ENCODE measurements around the gene ARMC7. TPM values are rescaled to one million over a fixed set of nuclear protein-coding genes. Genes with fewer than 3 reads are reported as not detected.
A peak's percentile ranks its signal among the peaks of the same experiment; 100 is the strongest.

ARMC7 gene
- total and polyA plus RNA-seq, 2 of the 13 experiments (the other 11 are each of a cell fraction or from before 2014, with no cell fraction given), result 3.9 to 4.2 TPM

GRCh38 chr17:75087182-75087557 is 22.6 kb upstream of the ARMC7 start:
- Histone ChIP-seq H3K4me1 (ENCODE audit: insufficient read depth, low read length) (peaks cover 97% of the 10 kb centered on the region), H3K27me3 (ENCODE audit: control insufficient read depth in 1 of 2, insufficient read depth in 2 of 2, low read length in 2 of 2) (peaks cover 0 to 12% of the 10 kb centered on the region in 2 experiments; a peak in 2 of 5 replicates), H3K27ac (ENCODE audit: extremely low read length, insufficient read depth, low read length) (peak overlapping the region; percentile 63), H3K4me2 (ENCODE audit: low read depth, low read length) (peak overlapping the region; percentile 90), H3K4me3 (replicated peaks in 1 of 3; ENCODE audit: insufficient read depth in 1 of 3, low read depth in 2 of 3, low read length in 3 of 3) (peak overlapping the region; percentile 57 to 76 (median 68)), H3K9me3 (ENCODE audit: low read length) (no peaks in the 10 kb centered on the region), H4K20me1 (ENCODE audit: insufficient read depth, low read length) (no peaks in the 10 kb centered on the region; the same call in 1 of the 2 replicates), H3K79me2 (ENCODE audit: insufficient read depth, low read length) (no peaks in the 10 kb centered on the region), H3K36me3 (replicated peaks in 1 of 2; ENCODE audit: control insufficient read depth in 1 of 2, insufficient read depth in 2 of 2, low read length in 2 of 2) (no peaks in the 10 kb centered on the region), H2AFZ (ENCODE audit: low read length) (no peak overlapping the region), H3K9ac (ENCODE audit: insufficient read depth, low read depth, low read length) (peak overlapping the region; percentile 66)
- no peak for FAIRE-seq
- no TSS peak for BruUV-seq (replicated peaks)
- WGBS (ENCODE audit: low lambda C conversion rate), result 43% methylated on average over 12 of the region's 12 CpGs
- no peak for ATAC-seq
- ChIA-PET POLR2A (interaction anchor here (0.7 to 3.8 kb wide), 13 partner anchors 8 to 202 kb away, joined by 3 to 20 read pairs (median 12); partner anchors contain the start of genes ARMC7, MRPL58 and SLC25A19), CTCF (ENCODE audit: low intra/inter-chr PET ratio, low total read pairs) (interaction anchor here (2.2 kb wide), 1 partner anchor 19 kb away, joined by 7 read pairs; no protein-coding TSS in a partner anchor)
- in situ Hi-C loops (cut with HindIII; ENCODE audit: extremely low pct_ligation_motif_present, low pct_unique_long_range_greater_than_20kb) (no loop called here), intact Hi-C loops (cut with micrococcal nuclease; ENCODE audit: unreplicated experiment) (loop anchor here (2.0 to 5.0 kb wide), 2 partner anchors 40 to 52 kb away; partner anchors contain the start of genes ATP5PD and KCTD2)
- DNase-seq (ENCODE audit: low spot score), result no peak
- TF ChIP-seq TAF15 (IDR thresholded peaks at IDR 0.05; ENCODE audit: low read depth, low read length, poor library complexity, severe bottlenecking) (no peak), SMYD3 (CRISPR knock-in tag; IDR thresholded peaks at IDR 0.05) (no peak), POLR2G (IDR thresholded peaks at IDR 0.05; ENCODE audit: low read depth, low read length) (no peak), NCOR1 (IDR thresholded peaks at IDR 0.05; ENCODE audit: borderline replicate concordance, low read length) (0 out of 2 replicates have a peak, but pooled peaks have one; percentile 9), AHR (CRISPR knock-in tag; IDR thresholded peaks at IDR 0.05) (no peak), ETV5 (CRISPR knock-in tag; IDR thresholded peaks at IDR 0.05; ENCODE audit: borderline replicate concordance) (no peak), CENPX (CRISPR knock-in tag; IDR thresholded peaks at IDR 0.05) (no peak), ZNF839 (CRISPR knock-in tag; IDR thresholded peaks at IDR 0.05; ENCODE audit: borderline replicate concordance) (no peak), YEATS4 (CRISPR knock-in tag; IDR thresholded peaks at IDR 0.05; ENCODE audit: borderline replicate concordance) (peak; percentile 43), FOSL1 (CRISPR knock-in tag; IDR thresholded peaks at IDR 0.05; ENCODE audit: borderline replicate concordance) (no peak), ZNF773 (CRISPR knock-in tag; IDR thresholded peaks at IDR 0.05; ENCODE audit: borderline replicate concordance) (0 out of 2 replicates have a peak, but pooled peaks have one; percentile 17), ZNF850 (CRISPR knock-in tag; conservative IDR thresholded peaks at IDR 0.05) (0 out of 2 replicates have a peak, but pooled peaks have one; percentile 19), SYNCRIP (IDR thresholded peaks at IDR 0.05; ENCODE audit: insufficient read depth, low read depth, low read length) (no peak), IKZF1 (IDR thresholded peaks at IDR 0.05) (no peak), SMC3 (IDR thresholded peaks at IDR 0.05; ENCODE audit: low read length) (no peak), ZNF513 (CRISPR knock-in tag; conservative IDR thresholded peaks at IDR 0.05) (no peak), SPEN (CRISPR knock-in tag; IDR thresholded peaks at IDR 0.05; ENCODE audit: low read depth) (peak; percentile 37; the same call in 1 of the 2 replicates), ATAD3A (CRISPR knock-in tag; IDR thresholded peaks at IDR 0.05) (no peak), ELF4 (CRISPR knock-in tag; IDR thresholded peaks at IDR 0.05; ENCODE audit: borderline replicate concordance) (peak; percentile 30; the same call in 1 of the 2 replicates), NFE2L1 (CRISPR knock-in tag; IDR thresholded peaks at IDR 0.05; ENCODE audit: borderline replicate concordance) (no peak), ZNF256 (CRISPR knock-in tag; conservative IDR thresholded peaks at IDR 0.05) (no peak), ATF7-NPFF (CRISPR knock-in tag; IDR thresholded peaks at IDR 0.05; ENCODE audit: low read depth) (no peak), NFATC3 (CRISPR knock-in tag; IDR thresholded peaks at IDR 0.05) (no peak), ZNF703 (CRISPR knock-in tag; IDR thresholded peaks at IDR 0.05; ENCODE audit: borderline replicate concordance) (0 out of 2 replicates have a peak, but pooled peaks have one; percentile 6), HHEX (CRISPR knock-in tag; IDR thresholded peaks at IDR 0.05) (no peak), ETV6 (CRISPR knock-in tag; conservative IDR thresholded peaks at IDR 0.05) (no peak), LCORL (IDR thresholded peaks at IDR 0.05) (no peak), LCORL (CRISPR knock-in tag; IDR thresholded peaks at IDR 0.05) (no peak)
